KMS-11 (cell line): Measurements from ENCODE around the gene PCDHA6.
"Not testable (repeated sequence)": the region's sequence is repeated elsewhere in the genome, so short reads cannot be mapped to it uniquely, and the experiment has no call there.

Experiments
- H2AFZ ChIP-seq: fragments of 200-600 bp; sonication (generic); 2 replicates; pipeline ENCODE4 v1.6.1; 2016; ENCODE audit warnings: antibody characterized with exemption, mixed run types, low read depth
- H3K27ac ChIP-seq: fragments of 200-600 bp; sonication (generic); 2 replicates; pipeline ENCODE4 v1.6.1; 2016; ENCODE audit warnings: mild to moderate bottlenecking, mixed run types
- H3K27me3 ChIP-seq: fragments of 200-600 bp; sonication (generic); 2 replicates; pipeline ENCODE4 v1.6.1; 2017; ENCODE audit warnings: mild to moderate bottlenecking, low read depth, mixed run types, moderate library complexity; ENCODE audit not compliant: insufficient read depth
- H3K36me3 ChIP-seq: fragments of 200-600 bp; sonication (generic); 2 replicates; pipeline ENCODE4 v1.6.1; 2017; ENCODE audit warnings: mild to moderate bottlenecking, mixed run types; ENCODE audit not compliant: insufficient read depth
- H3K4me1 ChIP-seq: fragments of 200-600 bp; sonication (generic); 2 replicates; pipeline ENCODE4 v1.6.1; 2016; ENCODE audit warnings: mild to moderate bottlenecking, low read depth, mixed run types; ENCODE audit not compliant: poor library complexity, severe bottlenecking
- H3K4me2 ChIP-seq: fragments of 200-600 bp; sonication (generic); 2 replicates; pipeline ENCODE4 v1.7.0; 2016; ENCODE audit warnings: mild to moderate bottlenecking, mixed run types
- H3K4me3 ChIP-seq: fragments of 200-600 bp; sonication (generic); IDR thresholded peaks from 2 replicates; pipeline ENCODE4 v1.6.1; 2017; ENCODE audit warnings: low read depth, low read length, mixed read lengths; ENCODE audit not compliant: insufficient read depth
- H3K79me2 ChIP-seq: fragments of 200-600 bp; sonication (generic); 2 replicates; pipeline ENCODE4 v1.6.1; 2016; ENCODE audit warnings: low read depth, mixed run types; ENCODE audit not compliant: insufficient read depth
- H3K9ac ChIP-seq: fragments of 200-600 bp; sonication (generic); 2 replicates; pipeline ENCODE4 v1.6.1; 2016; ENCODE audit warnings: mild to moderate bottlenecking, mixed run types
- H4K20me1 ChIP-seq: fragments of 200-600 bp; sonication (generic); 2 replicates; pipeline ENCODE4 v1.6.1; 2016; ENCODE audit warnings: mild to moderate bottlenecking, mixed run types; ENCODE audit not compliant: insufficient read depth
- CTCF ChIP-seq: fragments of 200-600 bp; sonication (generic); conservative IDR thresholded peaks from 2 replicates; pipeline ENCODE4 v1.6.1; 2017; ENCODE audit warnings: low read depth, mild to moderate bottlenecking, antibody characterized with exemption, low read length, moderate library complexity, mixed read lengths

The PCDHA6 gene

DNA sequence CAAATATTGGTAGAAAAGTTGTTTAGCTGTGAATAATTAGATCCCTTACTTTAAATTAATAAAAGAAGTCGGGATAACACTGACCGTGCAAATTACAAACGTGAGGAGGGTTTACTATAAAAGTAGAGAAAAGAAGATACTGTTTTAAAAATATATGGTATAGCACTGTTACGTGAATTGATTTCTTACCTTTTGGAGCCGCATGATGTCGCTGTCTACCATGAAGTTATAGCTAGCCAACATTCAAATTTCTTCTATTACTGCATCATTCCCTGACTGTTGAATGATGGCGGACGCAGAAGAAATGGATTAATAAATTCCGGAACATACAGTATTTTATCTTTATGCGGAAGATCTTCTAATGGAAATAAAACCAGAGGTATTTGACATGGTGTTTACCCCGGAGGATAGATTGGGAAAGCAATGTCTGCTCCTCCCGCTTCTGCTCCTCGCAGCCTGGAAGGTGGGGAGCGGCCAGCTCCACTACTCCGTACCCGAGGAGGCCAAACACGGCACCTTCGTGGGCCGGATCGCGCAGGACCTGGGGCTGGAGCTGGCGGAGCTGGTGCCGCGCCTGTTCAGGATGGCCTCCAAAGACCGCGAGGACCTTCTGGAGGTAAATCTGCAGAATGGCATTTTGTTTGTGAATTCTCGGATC is at the start of gene PCDHA6:
Gene PCDHA6 (plus strand): TSS at position 257 of the 658 bp plus-strand sequence. CDS start 132 bp downstream, at position 389.
- Histone ChIP-seq H3K27ac (no peak within 1 kb of the TSS), H3K79me2 (no peaks in the 10 kb centered on the region), H3K27me3 (no peaks in the 10 kb centered on the region), H3K36me3 (no peaks in the 10 kb centered on the region), H3K9ac (no peak within 1 kb of the TSS), H3K4me1 (no peaks in the 10 kb centered on the region), H2AFZ (no peak within 1 kb of the TSS), H4K20me1 (no peaks in the 10 kb centered on the region), H3K4me3 (no peak within 1 kb of the TSS), H3K4me2 (no peak within 1 kb of the TSS)
- no peak for TF ChIP-seq CTCF

- no peak overlapping the region for H3K4me3 ChIP-seq
- no peaks in the 10 kb centered on the region for H3K79me2 ChIP-seq
- H3K27me3 ChIP-seq, result no peaks in the 10 kb centered on the region
- H3K27ac ChIP-seq, result no peak overlapping the region
- no peak overlapping the region for H2AFZ ChIP-seq
- H3K4me1 ChIP-seq, result no peaks in the 10 kb centered on the region
- no peak overlapping the region for H3K9ac ChIP-seq
- TF ChIP-seq CTCF, result no peak
- no peak overlapping the region for H3K4me2 ChIP-seq
- H4K20me1 ChIP-seq, result no peaks in the 10 kb centered on the region
- no peaks in the 10 kb centered on the region for H3K36me3 ChIP-seq
Observed at GRCh38 chr5:140780512-140780911, 47.2 kb upstream of the PCDHA6 start.

GRCh38 chr5:140785905-140786686 is 41.7 kb upstream of the PCDHA6 start, which contains the start of gene PCDHA1:
Gene PCDHA1, plus strand, starts transcription at chr5:140786140.
- Histone ChIP-seq H3K36me3 (no peaks in the 10 kb centered on the region), H3K79me2 (no peaks in the 10 kb centered on the region), H3K4me2 (no peak within 1 kb of the TSS), H3K27me3 (no peaks in the 10 kb centered on the region), H3K9ac (no peak within 1 kb of the TSS), H2AFZ (no peak within 1 kb of the TSS), H3K4me3 (no peak within 1 kb of the TSS), H3K27ac (no peak within 1 kb of the TSS), H3K4me1 (no peaks in the 10 kb centered on the region), H4K20me1 (no peaks in the 10 kb centered on the region)
- TF ChIP-seq CTCF, result no peak

- not testable (repeated sequence) for H3K9ac ChIP-seq, H3K27me3 ChIP-seq, H3K36me3 ChIP-seq, H4K20me1 ChIP-seq, H3K79me2 ChIP-seq, H3K4me3 ChIP-seq, H2AFZ ChIP-seq, H3K4me1 ChIP-seq, H3K4me2 ChIP-seq, H3K27ac ChIP-seq
Observed at GRCh38 chr5:140787422-140787821, 40.3 kb upstream of the PCDHA6 start.

GRCh38 chr5:140787849-140788504 is 39.8 kb upstream of the PCDHA6 start:
- not testable (repeated sequence) for H3K4me1 ChIP-seq, H2AFZ ChIP-seq, H3K79me2 ChIP-seq, H3K4me3 ChIP-seq, H3K9ac ChIP-seq, H3K4me2 ChIP-seq, H3K27ac ChIP-seq, H3K27me3 ChIP-seq, H3K36me3 ChIP-seq, H4K20me1 ChIP-seq
